ENCODE measurements around the gene ITIH3.

The ITIH3 gene

GRCh38 chr3:52847241-52847640 lies 52.6 kb downstream of the ITIH3 start:
- no peak for DNase-seq

- no peak for DNase-seq
Measured at GRCh38 chr3:52847726-52848125, 53.1 kb downstream of the ITIH3 start.

- DNase-seq = no peak
Measured at GRCh38 chr3:52848617-52849016, 54.0 kb downstream of the ITIH3 start.

GRCh38 chr3:52849656-52850055 lies 55.1 kb downstream of the ITIH3 start:
- DNase-seq = no peak

- no peak for DNase-seq
Measured at GRCh38 chr3:52851348-52851747, 56.8 kb downstream of the ITIH3 start.

- DNase-seq = no peak
Measured at GRCh38 chr3:52852419-52852818, 57.8 kb downstream of the ITIH3 start.

- no peak for DNase-seq
Measured at GRCh38 chr3:52854013-52854412, 59.4 kb downstream of the ITIH3 start.

GRCh38 chr3:52856666-52857065 lies 62.1 kb downstream of the ITIH3 start:
- no peak for DNase-seq

GRCh38 chr3:52857133-52857532 lies 62.5 kb downstream of the ITIH3 start:
- DNase-seq = no peak

- DNase-seq = no peak
Measured at GRCh38 chr3:52857864-52858263, 63.3 kb downstream of the ITIH3 start.
